Thyroid gland (tissue), 4 donors: Measurements from ENCODE around the gene EML1.

Experiments
- CTCF ChIP-seq, 6 experiments: fragments of 200-600 bp in 3 of 6; fragments of 450-650 bp in 3 of 6; sonication (generic) in 3 of 6; IDR thresholded peaks; one replicate each; pipeline ENCODE4 v1.5.1; 2016 to 2019; ENCODE audit warnings: antibody characterized with exemption in 6 of 6, mild to moderate bottlenecking in 2 of 6, inconsistent platforms in 1 of 6, moderate library complexity in 1 of 6
- POLR2A ChIP-seq, 2 donors: fragments of 450-650 bp; IDR thresholded peaks; one replicate each; pipeline ENCODE4 v1.6.1; 2017; ENCODE audit warnings: antibody characterized with exemption in 2 of 2, mild to moderate bottlenecking in 2 of 2, moderate library complexity in 1 of 2

- TF ChIP-seq CTCF (IDR thresholded peaks at IDR 0.05) = no peak
- no peak for TF ChIP-seq POLR2A (IDR thresholded peaks at IDR 0.05)
Observed at GRCh38 chr14:99824776-99825175, 31.6 kb downstream of the EML1 start.
